ENCODE data around the gene CDC42BPA. TPM values are rescaled to one million over a fixed set of nuclear protein-coding genes. Genes with fewer than 3 reads are reported as not detected.
"Not testable (repeated sequence)": the region's sequence is repeated elsewhere in the genome, so short reads cannot be mapped to it uniquely, and the experiment has no call there.

Gene CDC42BPA
- total RNA-seq, 4 donors from 2014 or later: 16.8 to 26.9 (median 22.5) TPM

DNA sequence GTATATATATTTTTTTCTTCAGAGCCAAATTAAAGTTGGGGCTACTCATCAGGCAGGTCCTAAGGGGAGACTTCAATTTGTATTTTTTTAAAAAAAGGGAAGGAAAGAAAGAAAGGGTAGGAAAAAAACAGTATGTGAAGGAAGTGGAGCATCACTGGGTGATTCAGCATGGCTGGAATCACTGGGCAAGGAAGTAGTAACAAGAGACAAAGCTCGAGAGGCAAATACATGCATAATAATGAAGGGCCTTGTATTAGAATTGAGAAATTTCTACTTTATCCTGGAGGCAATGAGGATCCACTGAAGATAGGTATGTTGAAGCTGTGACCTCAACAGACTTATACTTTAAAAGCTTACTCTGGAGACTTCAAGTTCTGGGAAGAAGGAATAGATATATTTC, 193.8 kb downstream of the CDC42BPA start:
- 91 to 94% methylated on average over 1 of the region's 1 CpG for WGBS, 2 donors
- intact Hi-C loops (cut with DNase I; ENCODE audit: low total_unique reads): no loop called here

DNA sequence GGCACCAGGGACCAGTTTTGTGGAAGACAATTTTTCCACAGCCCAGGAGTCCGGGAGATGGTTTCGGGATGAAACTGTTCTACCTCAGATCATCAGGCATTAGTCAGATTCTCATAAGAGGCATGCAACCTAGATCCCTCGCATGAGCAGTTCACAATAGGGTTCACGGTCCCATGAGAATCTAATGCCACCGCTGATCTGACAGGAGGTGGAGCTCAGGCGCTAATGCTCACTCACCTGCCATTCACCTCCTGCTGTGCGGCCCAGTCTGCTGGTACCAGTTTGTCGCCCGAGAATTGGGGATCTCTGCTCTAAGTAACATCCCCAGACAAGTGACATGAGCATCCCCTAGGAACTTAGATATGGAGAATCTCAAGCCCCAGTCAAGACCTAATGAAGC, 197.5 kb downstream of the CDC42BPA start:
- H3K4me3 ChIP-seq (ENCODE audit: low read depth, poor library complexity, severe bottlenecking): no peak overlapping the region
- WGBS, 2 donors: 93 to 95% methylated on average over 9 of the region's 9 CpGs
- no peak for DNase-seq (ENCODE audit: low spot score in 2 of 2)
- intact Hi-C loops (cut with DNase I; ENCODE audit: low total_unique reads): no loop called here
- TF ChIP-seq POLR2A (IDR thresholded peaks at IDR 0.05): no peak
- TF ChIP-seq, protein P1, sequence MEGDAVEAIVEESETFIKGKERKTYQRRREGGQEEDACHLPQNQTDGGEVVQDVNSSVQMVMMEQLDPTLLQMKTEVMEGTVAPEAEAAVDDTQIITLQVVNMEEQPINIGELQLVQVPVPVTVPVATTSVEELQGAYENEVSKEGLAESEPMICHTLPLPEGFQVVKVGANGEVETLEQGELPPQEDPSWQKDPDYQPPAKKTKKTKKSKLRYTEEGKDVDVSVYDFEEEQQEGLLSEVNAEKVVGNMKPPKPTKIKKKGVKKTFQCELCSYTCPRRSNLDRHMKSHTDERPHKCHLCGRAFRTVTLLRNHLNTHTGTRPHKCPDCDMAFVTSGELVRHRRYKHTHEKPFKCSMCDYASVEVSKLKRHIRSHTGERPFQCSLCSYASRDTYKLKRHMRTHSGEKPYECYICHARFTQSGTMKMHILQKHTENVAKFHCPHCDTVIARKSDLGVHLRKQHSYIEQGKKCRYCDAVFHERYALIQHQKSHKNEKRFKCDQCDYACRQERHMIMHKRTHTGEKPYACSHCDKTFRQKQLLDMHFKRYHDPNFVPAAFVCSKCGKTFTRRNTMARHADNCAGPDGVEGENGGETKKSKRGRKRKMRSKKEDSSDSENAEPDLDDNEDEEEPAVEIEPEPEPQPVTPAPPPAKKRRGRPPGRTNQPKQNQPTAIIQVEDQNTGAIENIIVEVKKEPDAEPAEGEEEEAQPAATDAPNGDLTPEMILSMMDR (IDR thresholded peaks at IDR 0.05): no peak

More for the DNA sequence above, 193.8 kb downstream of the CDC42BPA start:
- no peak overlapping the region for H3K4me3 ChIP-seq (ENCODE audit: low read depth, poor library complexity, severe bottlenecking)
- TF ChIP-seq, protein P1 (IDR thresholded peaks at IDR 0.05): no peak
- TF ChIP-seq POLR2A (IDR thresholded peaks at IDR 0.05): no peak
- DNase-seq (ENCODE audit: low spot score in 2 of 2): no peak

DNA sequence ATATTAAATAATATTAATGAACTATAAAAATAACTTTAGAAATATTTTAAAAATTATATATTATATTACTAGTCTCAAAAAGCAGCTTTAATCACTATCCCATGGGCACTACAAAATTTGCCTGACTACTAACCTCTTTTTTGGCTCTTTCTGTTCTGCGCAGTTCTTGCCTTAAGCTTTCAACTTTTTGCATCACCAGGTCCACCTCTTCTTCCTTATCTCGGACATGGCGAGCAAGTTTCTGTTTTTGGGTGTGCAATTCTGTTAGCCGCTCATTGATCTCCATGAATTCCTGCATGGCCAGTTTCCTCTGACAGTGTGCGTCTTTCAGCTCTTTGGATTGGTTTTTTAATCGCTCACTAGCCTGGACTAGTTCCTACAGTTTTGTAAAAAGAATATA, 205.8 kb downstream of the CDC42BPA start:
- DNase-seq (ENCODE audit: low spot score in 2 of 2): no peak
- no peak overlapping the region for H3K4me3 ChIP-seq (ENCODE audit: low read depth, poor library complexity, severe bottlenecking)
- 96 to 97% methylated on average over 6 of the region's 6 CpGs for WGBS, 2 donors
- intact Hi-C loops (cut with DNase I; ENCODE audit: low total_unique reads): no loop called here
- no peak for TF ChIP-seq POLR2A (IDR thresholded peaks at IDR 0.05)
- TF ChIP-seq, protein P1 (IDR thresholded peaks at IDR 0.05): no peak

DNA sequence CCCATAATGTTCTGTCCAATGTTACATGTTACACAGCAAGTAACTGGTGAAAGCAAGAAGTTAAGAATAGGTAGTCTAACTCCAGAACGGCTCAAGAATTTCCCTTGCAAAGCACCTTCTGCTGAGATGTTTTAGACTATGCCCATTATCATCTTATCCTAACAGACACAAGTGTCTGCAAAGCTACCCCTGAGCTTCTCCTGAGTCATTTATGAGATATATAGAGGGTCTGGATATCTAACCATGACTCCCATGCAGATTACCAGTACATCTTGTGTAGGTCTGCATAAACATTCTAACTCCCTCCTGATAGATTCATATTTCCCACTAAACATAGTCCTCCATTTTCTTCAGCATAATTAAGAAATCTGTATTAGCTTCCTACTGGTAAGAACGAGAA, 206.5 kb downstream of the CDC42BPA start:
- intact Hi-C loops (cut with DNase I; ENCODE audit: low total_unique reads): no loop called here
- no peak overlapping the region for H3K4me3 ChIP-seq (ENCODE audit: low read depth, poor library complexity, severe bottlenecking)
- DNase-seq (ENCODE audit: low spot score in 2 of 2): no peak
- 89 to 92% methylated on average over 2 of the region's 2 CpGs for WGBS, 2 donors
- TF ChIP-seq POLR2A (IDR thresholded peaks at IDR 0.05): no peak
- TF ChIP-seq, protein P1 (IDR thresholded peaks at IDR 0.05): no peak

DNA sequence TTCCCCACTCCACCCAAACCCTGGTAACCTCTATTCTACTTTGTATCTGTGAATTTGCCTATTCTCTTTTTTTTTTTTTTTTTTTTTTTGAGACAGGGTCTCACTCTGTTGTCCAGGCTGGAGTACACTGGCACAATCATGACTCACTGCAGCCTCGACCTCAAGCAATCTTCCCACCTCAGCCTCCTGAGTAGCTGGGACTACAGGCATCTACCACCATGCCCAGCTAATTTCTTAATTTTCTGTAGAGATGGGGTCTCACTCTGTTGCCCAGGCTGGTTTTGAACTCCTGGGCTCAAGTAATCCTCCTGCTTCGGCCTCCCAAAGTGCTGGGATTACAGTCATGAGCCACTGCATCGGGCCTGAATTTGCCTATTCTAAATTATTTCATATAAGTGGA, 213.0 kb downstream of the CDC42BPA start:
- H3K4me3 ChIP-seq (ENCODE audit: low read depth, poor library complexity, severe bottlenecking); intact Hi-C loops (cut with DNase I; ENCODE audit: low total_unique reads); DNase-seq (ENCODE audit: low spot score in 2 of 2): not testable (repeated sequence)
- WGBS, 2 donors: 94 to 100% methylated on average over 3 of the region's 3 CpGs

DNA sequence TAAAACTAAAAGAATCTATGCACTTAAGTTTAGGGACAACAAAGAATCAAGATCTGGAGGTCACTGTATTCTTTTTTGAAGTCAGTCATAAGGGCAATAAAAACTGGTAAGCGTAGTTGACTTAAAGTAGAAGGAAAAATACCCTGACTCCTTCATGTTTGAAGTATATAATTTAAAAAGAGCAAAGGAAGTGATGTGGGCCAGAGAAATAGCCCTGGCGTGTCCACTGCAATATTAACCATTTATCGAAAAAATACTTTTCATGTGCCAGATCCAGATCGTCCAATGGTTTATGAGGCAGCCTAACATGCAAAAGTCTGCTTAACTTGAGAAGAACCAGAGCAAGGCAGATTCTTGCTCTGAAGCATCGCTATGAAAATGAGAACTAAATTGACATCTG, 216.2 kb downstream of the CDC42BPA start:
- DNase-seq (ENCODE audit: low spot score in 2 of 2): no peak
- 94 to 95% methylated on average over 5 of the region's 5 CpGs for WGBS, 2 donors
- no peak overlapping the region for H3K4me3 ChIP-seq (ENCODE audit: low read depth, poor library complexity, severe bottlenecking)
- TF ChIP-seq, protein P1 (IDR thresholded peaks at IDR 0.05): no peak
- TF ChIP-seq POLR2A (IDR thresholded peaks at IDR 0.05): no peak
- intact Hi-C loops (cut with DNase I; ENCODE audit: low total_unique reads): no loop called here

Measured in lower leg skin (tissue), 4 donors.